ENCODE measurements around the gene SLFN11. TPM values are rescaled to one million over a fixed set of nuclear protein-coding genes. Genes with fewer than 3 reads are reported as not detected.
"Not testable (repeated sequence)": the region's sequence is repeated elsewhere in the genome, so short reads cannot be mapped to it uniquely, and the experiment has no call there.

Gene SLFN11, protein sequence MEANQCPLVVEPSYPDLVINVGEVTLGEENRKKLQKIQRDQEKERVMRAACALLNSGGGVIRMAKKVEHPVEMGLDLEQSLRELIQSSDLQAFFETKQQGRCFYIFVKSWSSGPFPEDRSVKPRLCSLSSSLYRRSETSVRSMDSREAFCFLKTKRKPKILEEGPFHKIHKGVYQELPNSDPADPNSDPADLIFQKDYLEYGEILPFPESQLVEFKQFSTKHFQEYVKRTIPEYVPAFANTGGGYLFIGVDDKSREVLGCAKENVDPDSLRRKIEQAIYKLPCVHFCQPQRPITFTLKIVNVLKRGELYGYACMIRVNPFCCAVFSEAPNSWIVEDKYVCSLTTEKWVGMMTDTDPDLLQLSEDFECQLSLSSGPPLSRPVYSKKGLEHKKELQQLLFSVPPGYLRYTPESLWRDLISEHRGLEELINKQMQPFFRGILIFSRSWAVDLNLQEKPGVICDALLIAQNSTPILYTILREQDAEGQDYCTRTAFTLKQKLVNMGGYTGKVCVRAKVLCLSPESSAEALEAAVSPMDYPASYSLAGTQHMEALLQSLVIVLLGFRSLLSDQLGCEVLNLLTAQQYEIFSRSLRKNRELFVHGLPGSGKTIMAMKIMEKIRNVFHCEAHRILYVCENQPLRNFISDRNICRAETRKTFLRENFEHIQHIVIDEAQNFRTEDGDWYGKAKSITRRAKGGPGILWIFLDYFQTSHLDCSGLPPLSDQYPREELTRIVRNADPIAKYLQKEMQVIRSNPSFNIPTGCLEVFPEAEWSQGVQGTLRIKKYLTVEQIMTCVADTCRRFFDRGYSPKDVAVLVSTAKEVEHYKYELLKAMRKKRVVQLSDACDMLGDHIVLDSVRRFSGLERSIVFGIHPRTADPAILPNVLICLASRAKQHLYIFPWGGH
- 6.0 and 8.2 TPM in 2 replicates for total RNA-seq

DNA sequence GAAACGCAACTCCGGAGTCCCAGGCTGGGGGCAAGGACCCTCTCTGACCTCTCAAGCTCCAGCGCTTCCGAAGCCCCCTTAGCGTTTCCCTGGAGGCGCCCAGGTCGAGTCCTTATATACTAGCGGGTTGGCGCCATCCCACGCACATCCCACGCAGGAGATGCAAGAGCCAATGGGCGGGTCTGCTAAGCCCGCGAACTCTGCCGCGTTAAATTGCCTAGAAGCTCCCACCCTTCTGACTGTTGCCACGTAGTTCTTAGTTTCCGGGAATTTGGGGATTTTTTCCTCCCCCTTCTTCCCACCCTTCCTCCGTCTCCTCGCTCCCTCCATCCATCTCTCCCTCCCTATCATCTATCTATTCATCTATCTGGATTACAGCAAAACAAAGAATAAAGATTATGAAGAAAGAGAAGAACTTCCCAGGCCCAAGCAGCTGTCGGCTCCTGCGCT lies at the start of gene SLFN11:
Gene SLFN11 (minus strand): TSS at position 88 of the 450 bp plus-strand sequence. CDS start 9,814 bp downstream, outside the sequence.
- DNase-seq (ENCODE audit: low read depth): peak; percentile 40

DNA sequence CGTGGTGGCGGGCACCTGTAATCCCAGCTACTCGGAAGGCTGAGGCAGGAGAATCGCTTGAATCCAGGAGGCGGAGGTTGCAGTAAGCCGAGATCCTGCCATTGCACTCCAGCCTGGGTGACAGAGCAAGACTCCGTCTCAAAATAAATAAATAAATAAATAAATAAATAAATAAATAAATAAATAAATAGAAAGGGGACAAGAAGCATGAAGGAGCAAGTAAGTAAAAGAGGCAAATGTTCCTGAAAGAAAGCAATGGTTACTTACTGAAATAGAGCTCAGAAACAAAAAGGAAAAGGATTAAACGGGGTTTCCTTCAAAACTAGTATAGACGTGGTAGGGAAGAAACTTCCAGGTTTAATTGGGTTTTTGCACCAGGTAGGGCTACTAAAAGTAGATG lies 47.6 kb upstream of the SLFN11 start:
- DNase-seq (ENCODE audit: low read depth): not testable (repeated sequence)

DNA sequence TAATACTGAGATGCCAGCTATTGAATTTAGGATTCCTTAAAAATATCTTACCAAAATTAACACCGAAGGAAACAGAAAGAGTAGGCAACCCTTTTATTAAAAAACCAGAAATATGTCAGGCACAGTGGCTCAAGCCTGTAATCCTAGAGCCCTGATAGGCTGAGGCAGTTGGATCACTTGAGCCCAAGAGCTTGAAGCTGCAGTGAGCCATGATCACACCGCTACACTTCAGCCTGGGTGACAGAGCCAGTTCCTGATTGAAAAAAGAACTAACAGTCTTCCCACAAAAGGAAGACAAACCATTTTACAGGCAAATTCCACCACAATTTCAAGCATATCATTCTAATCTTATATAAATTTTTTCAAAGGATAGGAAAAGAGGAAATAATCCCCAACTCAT lies 43.2 kb upstream of the SLFN11 start:
- DNase-seq (ENCODE audit: low read depth): no peak

DNA sequence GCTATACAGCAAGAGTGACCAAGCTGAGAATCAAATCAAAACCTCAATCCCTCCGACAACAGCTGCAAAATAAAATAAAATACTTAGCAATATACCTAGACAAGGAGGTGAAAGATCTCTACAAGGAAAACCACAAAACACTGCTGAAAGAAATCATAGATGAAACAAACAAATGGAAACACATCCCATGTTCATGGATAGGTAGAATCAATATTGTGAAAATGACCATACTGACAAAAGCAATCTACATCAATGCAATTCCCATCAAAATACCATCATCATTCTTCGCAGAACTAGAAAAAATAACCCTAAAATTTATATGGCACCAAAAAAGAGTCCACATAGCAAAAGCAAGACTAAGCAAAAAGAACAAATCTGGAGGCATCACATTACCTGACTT lies 41.3 kb upstream of the SLFN11 start:
- DNase-seq (ENCODE audit: low read depth): not testable (repeated sequence)

DNA sequence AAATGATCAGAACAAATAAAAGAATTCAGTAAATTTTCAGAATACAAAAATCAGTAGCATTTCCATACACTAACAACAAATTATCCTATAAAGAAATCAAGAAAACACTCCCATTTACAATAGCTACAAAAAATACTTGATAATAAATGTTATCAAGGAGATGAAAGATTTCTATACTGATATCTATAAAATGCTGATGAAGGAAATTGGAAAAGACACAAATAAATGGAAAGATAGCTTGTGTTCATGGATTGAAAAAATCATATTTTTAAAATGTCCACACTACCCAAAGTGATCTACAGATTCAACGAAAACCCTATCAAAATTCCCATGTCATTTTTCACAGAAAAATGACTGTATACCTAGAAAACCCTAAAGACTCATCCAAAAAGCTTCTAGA lies 40.8 kb upstream of the SLFN11 start:
- DNase-seq (ENCODE audit: low read depth): no peak

DNA sequence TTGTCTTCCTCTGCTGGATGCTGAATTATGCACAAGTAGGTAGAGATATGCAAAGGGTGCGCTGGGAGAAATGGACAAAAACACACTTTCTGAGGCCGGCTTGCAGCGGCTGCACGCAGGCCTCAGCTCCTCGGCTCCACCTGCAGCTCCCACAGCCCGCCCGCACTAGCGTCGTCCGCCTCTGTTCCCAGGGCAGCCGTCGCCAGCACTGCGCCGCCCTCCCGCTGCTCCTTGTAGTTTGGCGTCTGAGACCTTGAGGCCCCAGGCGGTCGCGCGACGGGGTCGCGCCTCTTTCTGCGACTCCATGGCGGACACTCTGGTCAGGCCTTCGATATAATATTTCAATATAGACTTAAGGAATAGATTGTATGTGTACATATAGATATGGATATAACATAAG lies 34.1 kb upstream of the SLFN11 start:
- DNase-seq (ENCODE audit: low read depth): no peak

DNA sequence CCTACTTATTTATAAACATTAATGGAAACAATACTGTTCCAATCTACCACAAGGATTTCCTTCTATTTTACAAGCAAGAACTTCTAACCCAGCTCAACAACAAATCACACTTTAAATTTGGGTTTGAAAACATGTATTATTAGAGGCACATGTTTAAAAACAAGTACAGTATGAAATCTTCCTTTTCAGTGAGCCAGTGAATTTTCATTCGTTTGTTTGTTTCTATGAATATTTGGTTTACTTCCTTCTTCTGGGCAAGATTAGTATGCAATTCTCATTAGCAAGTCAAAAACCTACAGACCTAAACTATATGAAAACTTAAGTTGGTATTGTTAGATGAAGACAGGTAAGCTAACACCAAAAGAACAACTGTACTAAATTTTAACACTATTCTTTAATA lies 33.1 kb upstream of the SLFN11 start:
- no peak for DNase-seq (ENCODE audit: low read depth)

DNA sequence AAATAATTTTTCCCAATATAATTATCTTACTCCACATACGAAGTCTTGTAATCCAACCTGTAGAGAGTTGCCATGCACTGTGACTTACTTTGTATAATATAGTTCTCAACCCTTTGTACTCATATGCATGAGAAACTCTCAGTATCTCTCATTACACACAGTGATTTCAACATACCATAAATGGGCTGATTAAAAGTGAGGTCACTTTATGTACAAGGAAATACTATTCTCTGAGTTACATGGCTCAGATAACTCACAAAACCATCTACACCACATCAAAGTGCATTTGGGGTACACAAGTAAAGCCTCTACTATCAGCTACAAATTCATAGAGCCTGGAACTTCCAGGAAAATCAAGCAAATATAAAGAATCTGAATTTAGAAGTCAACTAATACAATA lies 30.9 kb upstream of the SLFN11 start:
- DNase-seq (ENCODE audit: low read depth): peak; percentile 11

DNA sequence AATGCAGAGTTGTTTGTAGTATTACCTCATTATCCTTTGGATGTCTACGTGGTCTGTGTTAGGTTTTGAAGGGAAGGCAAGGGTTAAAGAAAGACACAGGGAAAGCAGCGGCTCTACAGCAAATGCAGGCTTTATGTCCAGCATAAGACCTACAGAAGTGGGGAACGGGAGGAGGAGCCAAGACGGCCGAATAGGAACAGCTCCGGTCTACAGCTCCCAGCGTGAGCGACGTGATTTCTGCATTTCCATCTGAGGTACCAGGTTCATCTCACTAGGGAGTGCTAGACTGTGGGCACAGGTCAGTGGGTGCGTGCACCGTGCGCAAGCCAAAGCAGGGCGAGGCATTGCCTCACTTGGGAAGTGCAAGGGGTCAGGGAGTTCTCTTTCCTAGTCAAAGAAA lies 20.4 kb upstream of the SLFN11 start:
- not testable (repeated sequence) for DNase-seq (ENCODE audit: low read depth)

DNA sequence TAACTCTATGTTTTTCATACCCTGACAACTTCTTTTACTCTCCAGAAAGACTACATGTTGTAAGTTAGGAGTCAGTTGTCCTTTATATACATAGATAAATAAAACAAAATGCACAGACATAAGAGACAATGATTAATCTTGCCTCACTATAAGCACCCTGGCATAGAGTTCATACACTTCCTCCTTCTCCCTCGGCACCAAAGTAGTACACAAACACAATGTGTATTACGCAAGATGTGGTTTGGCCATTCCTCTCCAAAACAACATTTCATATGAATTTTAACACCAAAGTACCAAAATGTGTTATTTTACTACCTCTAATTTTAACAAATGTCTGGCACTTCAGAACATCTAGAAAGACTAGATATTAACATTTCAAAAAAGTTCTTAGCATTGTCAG lies 17.2 kb upstream of the SLFN11 start:
- DNase-seq (ENCODE audit: low read depth): no peak

DNA sequence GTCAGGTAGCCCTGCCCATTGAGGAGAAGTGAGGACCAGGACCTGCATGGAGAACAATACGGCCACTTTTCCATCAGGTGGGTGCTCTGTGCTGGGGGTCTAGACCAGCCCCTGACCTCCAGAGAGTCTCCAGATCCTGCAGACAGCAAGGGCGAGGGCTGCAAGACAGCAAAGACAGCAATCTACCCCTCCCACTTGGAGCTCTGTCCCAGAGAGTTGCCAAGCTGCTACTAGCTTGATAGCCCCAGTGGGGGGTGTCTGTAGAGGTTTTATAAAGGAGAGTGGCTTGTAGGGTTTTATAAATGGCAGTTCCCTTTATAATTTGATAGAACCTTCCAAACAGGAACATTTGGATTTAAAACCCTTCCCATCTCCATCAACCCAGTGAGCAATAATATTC lies 16.7 kb upstream of the SLFN11 start:
- DNase-seq (ENCODE audit: low read depth): no peak

DNA sequence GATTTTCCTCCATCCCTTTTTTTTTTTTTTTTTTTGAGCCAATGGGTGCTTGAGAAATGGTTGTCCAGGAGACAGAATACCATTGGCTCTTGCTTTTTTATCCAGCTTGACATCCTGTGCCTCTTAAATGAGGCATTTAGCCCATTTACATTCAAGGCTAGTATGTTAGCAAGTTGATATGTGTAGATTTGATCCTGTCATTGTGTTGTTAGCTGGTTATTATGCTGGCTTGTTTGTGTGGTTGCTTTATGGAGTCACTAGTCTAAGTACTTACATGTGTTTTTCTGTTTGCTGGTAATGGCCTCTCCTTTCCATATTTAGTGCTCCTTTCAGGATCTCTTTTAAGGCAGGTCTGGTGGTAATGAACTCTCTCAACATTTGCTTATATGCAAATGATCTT lies 14.1 kb upstream of the SLFN11 start:
- no peak for DNase-seq (ENCODE audit: low read depth)

DNA sequence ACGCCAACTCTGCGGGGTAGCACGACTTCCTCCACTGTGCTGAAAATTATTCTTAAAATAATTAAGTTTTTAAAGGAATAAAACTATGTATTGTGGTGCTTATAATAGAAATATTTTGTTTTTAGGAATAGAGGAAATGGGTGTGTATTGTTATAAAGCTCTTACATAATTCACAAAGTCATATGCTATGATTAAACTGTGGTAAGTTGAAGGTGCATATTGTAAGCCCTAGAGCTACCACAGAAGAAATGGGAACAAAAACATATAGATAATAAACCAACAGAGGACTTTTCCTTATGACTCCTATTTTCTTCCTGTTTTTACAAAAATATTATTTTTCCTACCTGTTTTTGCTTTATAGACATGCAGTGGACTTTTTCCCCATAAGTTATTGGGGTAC lies 4.3 kb upstream of the SLFN11 start:
- DNase-seq (ENCODE audit: low read depth): no peak

DNA sequence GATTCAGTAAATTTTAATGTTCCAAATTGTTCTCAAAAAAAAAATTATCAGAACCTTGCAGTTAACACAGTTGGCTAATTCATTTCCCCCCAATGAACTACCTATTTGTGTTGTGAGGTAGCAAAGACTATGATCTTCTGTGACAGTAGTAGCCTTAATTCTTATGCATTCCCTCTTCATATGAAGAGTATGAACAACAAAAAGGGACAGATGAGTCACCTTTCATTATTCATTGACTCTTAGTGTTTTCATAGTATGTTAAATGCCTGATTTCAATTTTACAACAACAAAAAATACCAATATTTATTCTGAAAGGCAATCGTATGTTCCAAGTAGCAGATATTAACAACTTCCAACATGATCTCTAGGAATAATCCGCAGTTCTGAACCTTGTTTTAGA lies 3.6 kb upstream of the SLFN11 start:
- DNase-seq (ENCODE audit: low read depth): no peak

DNA sequence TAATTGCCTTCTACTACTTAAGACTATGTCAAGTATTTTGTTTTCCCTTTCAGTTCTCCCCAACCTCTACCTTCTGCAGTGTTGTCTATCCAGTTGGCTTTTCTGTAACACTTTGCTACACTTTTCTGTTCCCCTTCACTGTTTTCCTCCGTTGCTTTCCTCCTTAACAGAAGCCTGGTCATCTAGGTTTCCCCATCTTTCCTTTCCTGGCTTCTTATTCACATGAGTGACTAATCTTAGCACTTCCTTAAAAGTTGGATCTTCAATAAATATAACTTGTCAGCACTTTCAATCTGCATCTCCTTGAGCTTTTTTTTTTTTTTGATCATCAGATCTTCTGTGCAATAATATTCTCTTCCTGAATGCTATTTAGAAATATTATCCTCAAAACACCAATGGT lies 2.8 kb upstream of the SLFN11 start:
- DNase-seq (ENCODE audit: low read depth): peak; percentile 8

DNA sequence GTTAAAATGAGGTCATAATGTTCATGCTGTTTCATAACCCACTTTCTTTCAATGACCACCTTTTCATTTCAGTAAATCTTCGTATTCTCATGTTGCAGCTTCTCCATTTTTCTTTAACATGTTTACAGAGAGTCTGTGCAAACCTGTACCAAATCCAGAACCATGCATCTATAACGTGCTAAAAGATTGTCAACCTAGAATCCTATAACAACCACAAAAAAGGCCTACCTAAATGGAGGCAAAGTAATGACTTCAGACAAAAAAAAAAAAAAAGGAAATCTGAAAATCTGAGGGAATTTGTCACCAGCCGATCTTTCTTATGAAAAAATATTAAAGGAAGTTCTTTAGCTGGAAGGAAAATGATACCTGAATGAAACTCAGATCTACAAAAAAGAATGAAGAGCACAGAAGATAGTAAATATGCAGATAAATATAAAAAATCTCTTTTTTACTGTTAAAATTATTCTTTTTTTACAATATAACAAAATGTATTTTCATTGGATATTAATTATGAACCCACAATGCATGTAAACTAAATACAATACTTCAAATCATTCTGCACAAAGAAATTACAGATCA lies 1.4 kb upstream of the SLFN11 start:
- DNase-seq (ENCODE audit: low read depth): no peak

DNA sequence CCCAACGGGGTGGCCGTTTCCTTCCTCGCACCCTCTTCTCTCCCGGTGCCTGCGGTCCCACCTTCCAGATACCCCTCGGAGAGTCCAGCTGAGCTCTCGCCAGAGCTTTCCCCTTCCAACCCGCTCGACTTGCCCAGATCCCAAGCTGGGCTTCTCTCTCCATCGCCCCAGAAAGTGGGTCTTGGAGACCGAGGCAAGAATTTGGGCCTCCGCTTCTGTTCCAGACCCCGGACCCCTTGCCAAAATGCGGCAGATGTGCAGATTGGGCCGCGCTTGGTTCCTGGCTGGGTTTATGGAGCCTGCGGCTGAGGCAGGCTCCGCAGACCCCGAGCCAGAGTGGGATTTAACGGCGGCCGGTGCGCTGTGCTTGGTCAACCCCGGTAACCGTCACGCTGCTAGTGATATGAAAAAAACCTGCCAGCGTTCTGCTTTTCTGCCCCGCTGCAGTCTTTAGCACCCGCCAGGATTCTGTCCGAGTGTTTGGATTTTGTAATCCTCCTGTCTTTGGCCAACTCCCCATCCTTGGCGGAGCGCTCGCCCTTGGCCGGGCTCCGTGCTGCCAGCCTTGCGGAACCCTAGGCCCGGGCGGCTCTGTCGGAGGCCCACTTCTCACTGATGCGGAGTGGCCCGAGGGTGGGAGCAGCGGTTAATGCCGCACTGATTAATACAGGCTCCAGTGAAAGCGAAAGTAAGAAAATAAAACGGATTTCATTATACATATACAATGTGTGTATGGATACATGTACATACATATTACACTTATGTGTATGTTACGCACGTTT lies 754 bp upstream of the SLFN11 start:
- peak; percentile 11 for DNase-seq (ENCODE audit: low read depth)

DNA sequence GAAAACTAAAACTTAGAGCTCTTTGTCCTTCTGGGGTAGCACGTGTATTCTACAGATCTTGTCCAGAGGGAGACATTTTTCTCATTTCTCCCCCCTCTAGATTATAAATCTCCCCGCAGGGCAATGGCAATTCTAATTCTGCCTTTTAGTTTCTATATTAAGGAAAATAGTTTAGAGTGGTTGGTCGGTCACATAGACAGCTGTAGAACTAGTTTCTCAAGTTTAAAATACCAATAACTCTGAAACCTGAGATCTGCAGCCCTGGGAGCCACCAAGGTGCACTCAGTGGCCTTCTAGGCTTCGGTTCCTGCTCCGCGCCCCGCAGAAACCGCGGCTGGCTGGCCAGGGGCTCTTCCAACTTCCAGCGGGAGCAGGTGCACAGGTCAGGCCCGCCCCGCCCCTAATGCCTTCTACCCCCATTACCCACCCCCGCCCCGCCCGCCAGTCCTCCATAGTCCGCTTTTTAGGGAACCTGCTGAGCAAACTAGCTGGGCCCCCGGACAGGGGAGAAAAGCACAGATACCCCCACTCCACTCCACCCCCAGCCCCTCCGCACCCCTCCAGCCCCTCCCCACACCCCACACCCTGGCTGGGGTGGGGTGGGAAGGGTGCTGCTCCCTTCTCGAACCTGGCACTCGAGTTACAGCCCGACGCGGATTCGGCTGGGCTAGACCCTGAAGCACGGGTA lies 431 bp downstream of the SLFN11 start:
- DNase-seq (ENCODE audit: low read depth): peak; percentile 6

DNA sequence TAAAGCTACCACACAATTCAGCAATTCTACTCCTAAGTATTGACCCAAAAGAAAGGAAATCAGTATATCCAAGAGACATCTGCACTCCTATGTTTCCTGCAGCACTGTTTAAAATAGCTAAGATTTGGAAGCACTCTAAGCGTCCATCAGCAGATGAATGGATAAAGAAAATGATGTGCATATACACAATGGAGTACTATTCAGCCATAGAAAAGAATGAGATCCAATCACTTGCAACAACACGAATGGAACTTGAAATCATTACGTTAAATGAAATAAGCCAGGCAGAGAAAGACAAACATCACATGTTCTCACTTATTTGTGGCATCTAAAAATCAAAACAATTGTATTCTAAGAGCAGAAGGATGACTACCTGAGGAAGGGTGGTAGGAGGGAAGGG lies 1.5 kb downstream of the SLFN11 start:
- no peak for DNase-seq (ENCODE audit: low read depth)

DNA sequence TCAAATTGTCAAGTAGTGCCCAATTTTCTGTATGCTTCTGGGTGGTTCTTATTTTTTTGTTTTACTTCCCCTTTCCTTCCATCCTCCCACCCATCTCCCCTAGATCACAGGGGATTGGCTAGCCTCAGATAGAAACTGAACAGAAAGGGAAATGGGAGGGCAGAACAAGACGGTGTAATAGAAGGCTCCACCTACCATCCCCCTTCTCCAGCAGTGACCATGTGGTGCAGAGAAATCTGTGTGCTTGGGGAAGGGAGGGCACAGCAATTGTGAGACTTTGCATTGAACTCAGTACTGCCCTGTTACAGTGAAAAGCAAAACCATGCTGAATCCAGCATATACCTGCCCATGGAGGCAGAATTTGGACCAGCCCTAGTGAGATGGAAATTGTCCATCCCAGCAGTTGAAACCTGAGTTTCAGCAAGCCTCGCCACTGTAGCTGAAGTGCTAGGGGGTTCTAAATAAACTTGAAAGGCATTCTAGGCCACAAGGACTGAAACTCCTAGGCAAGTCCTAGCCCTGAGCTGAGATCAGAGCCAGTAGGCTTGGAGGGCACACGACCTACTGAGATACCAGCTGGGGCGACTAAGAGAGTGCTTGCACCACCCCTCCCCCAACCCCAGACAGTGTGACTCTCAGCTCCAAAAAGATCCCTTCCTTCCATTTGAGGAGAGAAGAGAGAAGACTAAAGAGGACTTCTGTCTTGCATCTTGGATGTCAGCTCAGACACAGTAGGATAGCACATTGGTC lies 5.2 kb downstream of the SLFN11 start:
- no peak for DNase-seq (ENCODE audit: low read depth)
